Measurements from ENCODE around the gene LMBR1L. TPM values are rescaled to one million over a fixed set of nuclear protein-coding genes. Genes with fewer than 3 reads are reported as not detected.

LMBR1L gene
- total and polyA plus RNA-seq, 4 experiments from 2014 or later: 35.9 to 226 (median 134) TPM

DNA sequence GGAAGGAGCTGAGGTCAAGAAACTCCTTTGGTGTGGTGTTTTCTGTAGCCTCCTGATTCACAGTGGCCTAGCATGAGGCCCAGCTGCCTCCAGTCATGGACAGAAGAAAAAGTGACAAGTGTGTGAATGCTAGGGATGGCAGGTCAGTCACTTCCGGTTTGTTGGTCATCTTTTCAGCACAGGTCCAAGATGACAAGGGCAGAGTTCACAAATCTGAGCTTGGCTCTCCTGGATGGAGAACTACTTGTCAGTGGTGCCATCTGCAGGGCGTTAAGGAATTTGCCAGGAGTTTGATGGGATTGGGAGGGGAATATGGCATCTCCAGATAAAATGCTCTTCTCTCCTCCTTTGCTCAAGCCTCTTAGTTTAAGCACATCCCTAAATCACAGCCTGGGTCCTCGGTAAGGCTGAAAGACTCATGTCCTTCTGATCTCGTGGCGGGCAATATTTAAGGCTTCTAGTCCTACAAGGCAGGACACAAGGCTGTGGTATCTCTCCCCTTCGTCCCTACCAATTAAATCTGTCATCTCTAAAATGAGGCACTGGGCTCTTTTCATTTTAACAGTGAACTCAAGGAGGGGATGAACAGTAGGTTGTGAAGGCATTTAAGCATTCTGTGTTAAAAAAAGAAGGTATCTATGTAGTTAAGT is 10.5 kb upstream of the LMBR1L start:
- no peak for DNase-seq
- H3K27me3 Mint-ChIP-seq: no peaks in the 10 kb centered on the region
- no peaks in the 10 kb centered on the region for H3K36me3 Mint-ChIP-seq
- Histone ChIP-seq H3K36me3 (ENCODE audit: insufficient read depth, low read length) (no peaks in the 10 kb centered on the region), H3K4me1 (ENCODE audit: insufficient read depth, low read length) (no peaks in the 10 kb centered on the region), H3K27ac (ENCODE audit: low read depth, low read length) (no peak overlapping the region), H3K4me3 (ENCODE audit: low read length in 2 of 2) (no peak overlapping the region), H3K27me3 (ENCODE audit: insufficient read depth, low read length) (no peaks in the 10 kb centered on the region), H3K9me3 (ENCODE audit: control insufficient read depth in 1 of 2, low read length in 2 of 2) (no peaks in the 10 kb centered on the region)
- ChIA-PET POLR2A (ENCODE audit: partially characterized antibody) (interaction anchor here (0.9 to 2.6 kb wide), 2 partner anchors 9 to 12 kb away, joined by 4 to 15 read pairs; partner anchors contain the start of gene TUBA1B), CTCF (ENCODE audit: partially characterized antibody) (interaction anchor here (0.8 to 2.0 kb wide), 4 partner anchors 9 to 56 kb away, joined by 4 to 8 read pairs (median 6); partner anchors contain the start of gene LMBR1L)
- H3K4me1 Mint-ChIP-seq: peaks cover 0 to 1% (median 0%) of the 10 kb centered on the region in 4 donors
- H3K9me3 Mint-ChIP-seq: peaks cover 0 to 2% (median 0%) of the 10 kb centered on the region in 8 donors
- no peak overlapping the region for H3K27ac Mint-ChIP-seq
- intact Hi-C loops (cut with micrococcal nuclease): no loop called here
- no peak overlapping the region for H3K4me3 Mint-ChIP-seq

DNA sequence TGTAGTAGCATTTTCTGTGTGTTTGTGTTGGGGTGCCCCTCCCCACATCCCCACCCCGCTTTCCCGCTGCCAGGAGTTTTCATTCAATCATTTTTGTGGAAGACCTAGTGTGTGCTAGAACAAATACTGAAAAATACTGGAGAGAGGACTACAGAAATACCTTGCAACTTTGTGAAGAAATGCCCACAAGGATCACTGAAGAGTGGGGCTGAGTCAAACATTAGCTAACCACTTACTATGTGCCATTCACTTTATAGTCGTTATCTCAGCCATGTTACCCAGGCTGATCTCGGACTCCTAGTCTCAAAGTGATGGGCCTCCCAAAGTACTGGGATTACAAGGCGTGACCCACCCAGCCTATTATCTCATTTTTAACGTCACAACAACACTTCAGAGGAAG is 559 bp upstream of the LMBR1L start:
- peak overlapping the region; percentile 14 to 92 for H3K4me3 ChIP-seq (ENCODE audit: low read length in 2 of 2)
- no peaks in the 10 kb centered on the region for H3K27me3 ChIP-seq (ENCODE audit: insufficient read depth, low read length)
- H3K9me3 Mint-ChIP-seq: no peaks in the 10 kb centered on the region
- POLR2A ChIA-PET (ENCODE audit: partially characterized antibody): interaction anchor here (0.7 to 8.3 kb wide), 14 partner anchors 11 to 259 kb away, joined by 3 to 189 read pairs (median 14); partner anchors contain the start of genes DDX23, DHH, KMT2D and RHEBL1
- no peaks in the 10 kb centered on the region for H3K27me3 Mint-ChIP-seq
- peaks cover 23 to 44% (median 35%) of the 10 kb centered on the region in 4 donors for H3K4me1 Mint-ChIP-seq
- peak overlapping the region; percentile 88 for H3K27ac ChIP-seq (ENCODE audit: low read depth, low read length)
- intact Hi-C loops (cut with micrococcal nuclease): no loop called here
- no peak for DNase-seq
- peaks cover 6% of the 10 kb centered on the region for H3K36me3 ChIP-seq (ENCODE audit: insufficient read depth, low read length)
- CTCF ChIA-PET (ENCODE audit: partially characterized antibody): interaction anchor here (0.9 to 9.2 kb wide), 10 partner anchors 9 to 78 kb away, joined by 3 to 85 read pairs (median 6); partner anchors contain the start of genes DHH, TUBA1A and TUBA1B
- no peaks in the 10 kb centered on the region for H3K9me3 ChIP-seq (ENCODE audit: control insufficient read depth in 1 of 2, low read length in 2 of 2)
- peaks cover 22% of the 10 kb centered on the region for H3K4me1 ChIP-seq (ENCODE audit: insufficient read depth, low read length)
- H3K4me3 Mint-ChIP-seq: peak overlapping the region; percentile 91 to 99 (median 98)
- H3K27ac Mint-ChIP-seq: peak overlapping the region; percentile 94 to 99 (median 98)
- H3K36me3 Mint-ChIP-seq: peaks cover 6 to 22% of the 10 kb centered on the region in 2 donors

DNA sequence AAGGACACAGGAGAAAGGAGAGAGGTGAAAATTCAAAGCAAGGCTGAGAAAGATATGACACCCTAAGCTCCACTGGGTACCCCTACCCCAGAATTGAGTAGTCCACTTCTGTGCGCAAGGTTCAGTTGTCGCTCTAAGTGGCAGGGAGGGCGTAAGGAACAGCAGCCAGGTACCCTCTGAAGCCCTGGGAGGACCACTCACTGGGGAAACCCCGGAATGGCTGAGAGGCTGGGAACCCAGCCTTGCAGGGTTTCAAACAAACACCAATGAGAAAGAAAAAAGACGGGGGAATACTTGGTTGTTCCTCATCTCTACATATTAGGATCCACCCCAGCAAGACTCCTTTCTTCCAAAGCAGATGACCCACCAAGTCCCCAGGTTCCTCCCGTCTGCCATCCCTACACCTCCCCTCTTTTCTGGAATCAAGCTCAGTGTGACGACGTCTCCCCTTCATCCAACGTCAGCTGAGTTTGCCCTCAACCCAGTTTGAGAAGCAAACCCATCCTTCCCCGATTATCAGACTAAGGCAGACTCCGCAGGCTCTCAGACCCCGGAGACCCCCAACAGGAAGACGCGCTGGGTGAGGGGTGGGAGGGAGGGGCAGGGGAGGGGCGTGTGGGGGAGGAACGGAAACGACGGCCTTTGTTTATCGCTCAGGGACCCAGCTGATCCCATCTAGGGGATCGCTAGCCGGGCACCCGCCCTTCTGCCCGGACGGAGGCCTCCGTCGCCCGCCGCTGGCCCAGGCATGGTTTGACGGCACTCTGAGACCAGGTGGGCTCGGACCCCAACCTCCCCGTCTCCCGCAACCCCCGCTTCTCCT is 795 bp downstream of the LMBR1L start:
- ChIA-PET CTCF (ENCODE audit: partially characterized antibody) (interaction anchor here (0.6 to 9.2 kb wide), 10 partner anchors 10 to 535 kb away, joined by 3 to 85 read pairs (median 7); partner anchors contain the start of genes DHH, TUBA1A and TUBA1B), POLR2A (ENCODE audit: partially characterized antibody) (interaction anchor here (0.6 to 8.3 kb wide), 23 partner anchors 9 to 258 kb away, joined by 3 to 189 read pairs (median 6); partner anchors contain the start of genes DDX23, DHH, RHEBL1 and TUBA1A)
- peaks cover 22% of the 10 kb centered on the region for H3K4me1 ChIP-seq (ENCODE audit: insufficient read depth, low read length)
- H3K4me3 ChIP-seq (ENCODE audit: low read length in 2 of 2): peak overlapping the region; percentile 73 to 92
- Mint-ChIP-seq H3K4me1 (peaks cover 25 to 48% (median 35%) of the 10 kb centered on the region in 4 donors), H3K4me3 (peak overlapping the region; percentile 91 to 99 (median 98)), H3K27ac (peak overlapping the region; percentile 94 to 99 (median 98)), H3K27me3 (no peaks in the 10 kb centered on the region), H3K9me3 (no peaks in the 10 kb centered on the region), H3K36me3 (peaks cover 9 to 34% of the 10 kb centered on the region in 2 donors)
- peaks cover 19% of the 10 kb centered on the region for H3K36me3 ChIP-seq (ENCODE audit: insufficient read depth, low read length)
- intact Hi-C loops (cut with micrococcal nuclease): loop anchor here (1.0 kb wide), 6 partner anchors 12 to 155 kb away; partner anchors contain the start of gene TUBA1C
- H3K27ac ChIP-seq (ENCODE audit: low read depth, low read length): peak overlapping the region; percentile 88
- peak in 1 of 5 donors; percentile 24 for DNase-seq
- no peaks in the 10 kb centered on the region for H3K9me3 ChIP-seq (ENCODE audit: control insufficient read depth in 1 of 2, low read length in 2 of 2)
- no peaks in the 10 kb centered on the region for H3K27me3 ChIP-seq (ENCODE audit: insufficient read depth, low read length)

DNA sequence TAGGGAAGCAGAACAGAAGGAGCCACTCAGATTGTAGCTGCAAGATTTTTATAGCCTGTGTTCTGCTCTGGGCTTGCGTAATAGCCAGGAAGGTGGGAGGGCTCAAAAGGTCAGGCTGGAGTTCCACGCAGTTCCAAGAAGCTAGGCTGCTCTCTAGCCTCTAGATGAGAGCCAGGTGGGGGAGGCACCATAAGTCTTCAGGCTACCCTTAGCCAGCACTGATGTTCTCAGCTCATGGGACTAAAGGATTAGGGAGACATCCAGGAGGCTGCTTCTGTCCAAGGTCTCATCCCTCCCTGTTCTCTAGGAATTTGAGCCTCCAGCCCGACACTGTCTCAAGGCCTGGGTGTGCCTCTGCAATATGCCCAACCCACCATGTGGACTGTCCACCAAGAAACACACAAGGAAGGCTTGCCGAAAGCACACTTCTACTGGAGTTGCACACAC is 1.7 kb downstream of the LMBR1L start:
- Mint-ChIP-seq H3K27ac (peak overlapping the region; percentile 87 to 99 (median 96)), H3K9me3 (no peaks in the 10 kb centered on the region), H3K4me1 (peaks cover 27 to 48% (median 36%) of the 10 kb centered on the region in 4 donors), H3K27me3 (no peaks in the 10 kb centered on the region), H3K36me3 (peaks cover 16 to 39% of the 10 kb centered on the region in 2 donors), H3K4me3 (peak overlapping the region; percentile 91 to 99 (median 98))
- Histone ChIP-seq H3K9me3 (ENCODE audit: control insufficient read depth in 1 of 2, low read length in 2 of 2) (no peaks in the 10 kb centered on the region), H3K27ac (ENCODE audit: low read depth, low read length) (peak overlapping the region; percentile 88), H3K27me3 (ENCODE audit: insufficient read depth, low read length) (no peaks in the 10 kb centered on the region), H3K4me1 (ENCODE audit: insufficient read depth, low read length) (peaks cover 22% of the 10 kb centered on the region), H3K36me3 (ENCODE audit: insufficient read depth, low read length) (peaks cover 27% of the 10 kb centered on the region), H3K4me3 (ENCODE audit: low read length in 2 of 2) (peak overlapping the region in 1 of 2 donors; percentile 92)
- no peak for DNase-seq
- ChIA-PET POLR2A (ENCODE audit: partially characterized antibody) (interaction anchor here (0.7 to 8.3 kb wide), 11 partner anchors 11 to 80 kb away, joined by 3 to 189 read pairs (median 7); partner anchors contain the start of genes RHEBL1, TUBA1A and TUBA1B), CTCF (ENCODE audit: partially characterized antibody) (interaction anchor here (0.6 to 9.2 kb wide), 7 partner anchors 10 to 536 kb away, joined by 3 to 85 read pairs (median 8); partner anchors contain the start of genes TUBA1A and TUBA1B)
- intact Hi-C loops (cut with micrococcal nuclease): no loop called here

DNA sequence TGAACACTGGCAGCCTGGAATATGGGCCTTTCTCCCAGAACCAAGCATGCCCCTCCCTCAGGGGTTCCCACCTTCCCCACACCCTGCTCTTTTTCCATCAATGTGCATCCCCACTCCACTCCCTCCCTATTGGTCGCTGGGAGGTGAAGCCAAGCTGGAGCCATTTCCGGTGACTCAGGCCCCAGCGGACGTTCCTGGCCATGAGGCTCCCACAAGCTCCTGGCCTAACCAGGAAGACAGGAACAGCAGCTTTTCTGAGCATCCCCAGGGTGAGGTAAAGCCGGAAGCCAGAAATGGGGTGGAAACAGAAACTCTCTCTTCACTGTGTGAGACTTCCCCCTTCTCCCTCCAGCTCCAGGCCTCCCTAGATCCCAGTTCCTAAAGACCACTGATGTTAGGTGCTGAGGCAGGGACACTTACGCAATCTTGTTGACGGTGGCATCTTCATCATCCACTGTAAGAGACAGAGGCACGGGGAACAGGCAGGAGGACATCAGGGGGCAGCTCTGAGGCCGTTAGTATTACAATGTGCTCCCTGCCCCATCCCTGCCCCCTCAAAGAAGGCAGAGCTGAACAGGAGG is 5.1 kb downstream of the LMBR1L start:
- Mint-ChIP-seq H3K9me3 (no peaks in the 10 kb centered on the region), H3K27me3 (no peaks in the 10 kb centered on the region), H3K36me3 (peaks cover 43 to 70% of the 10 kb centered on the region in 2 donors), H3K4me1 (peaks cover 20 to 40% (median 31%) of the 10 kb centered on the region in 4 donors), H3K4me3 (peak overlapping the region in 1 of 8 donors; percentile 25), H3K27ac (no peak overlapping the region)
- peaks cover 15% of the 10 kb centered on the region for H3K4me1 ChIP-seq (ENCODE audit: insufficient read depth, low read length)
- DNase-seq: no peak
- no peaks in the 10 kb centered on the region for H3K9me3 ChIP-seq (ENCODE audit: control insufficient read depth in 1 of 2, low read length in 2 of 2)
- H3K27me3 ChIP-seq (ENCODE audit: insufficient read depth, low read length): no peaks in the 10 kb centered on the region
- H3K4me3 ChIP-seq (ENCODE audit: low read length in 2 of 2): no peak overlapping the region
- ChIA-PET CTCF (ENCODE audit: partially characterized antibody) (interaction anchor here (1.0 to 9.2 kb wide), 10 partner anchors 7 to 129 kb away, joined by 3 to 85 read pairs (median 4); partner anchors contain the start of genes DHH, RHEBL1 and TUBA1B), POLR2A (ENCODE audit: partially characterized antibody) (interaction anchor here (0.6 to 8.3 kb wide), 5 partner anchors 8 to 26 kb away, joined by 3 to 189 read pairs (median 5); partner anchors contain the start of gene TUBA1B)
- H3K27ac ChIP-seq (ENCODE audit: low read depth, low read length): no peak overlapping the region
- intact Hi-C loops (cut with micrococcal nuclease): no loop called here
- H3K36me3 ChIP-seq (ENCODE audit: insufficient read depth, low read length): peaks cover 58% of the 10 kb centered on the region

DNA sequence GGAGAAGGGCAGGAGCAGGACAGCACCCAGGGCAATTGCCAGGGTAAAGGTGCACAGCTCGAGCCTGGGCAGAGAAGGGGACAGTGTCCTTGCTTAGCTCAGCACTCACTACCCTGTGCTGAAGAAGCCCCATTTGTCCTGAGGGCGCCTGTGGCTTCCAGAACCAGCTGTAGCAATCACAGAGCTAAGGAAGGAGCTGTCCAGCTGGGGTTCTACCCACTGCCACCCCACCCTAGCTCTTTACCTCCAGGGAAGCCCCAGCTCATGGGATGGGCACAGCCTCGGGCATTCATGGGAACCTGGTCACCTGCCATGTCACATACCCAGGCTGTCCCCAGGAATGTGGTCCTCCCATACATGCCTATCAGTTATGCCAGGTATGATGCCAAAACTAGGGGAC is 5.8 kb downstream of the LMBR1L start:
- Mint-ChIP-seq H3K27me3 (no peaks in the 10 kb centered on the region), H3K36me3 (peaks cover 49 to 72% of the 10 kb centered on the region in 2 donors), H3K27ac (peak overlapping the region in 1 of 7 donors; percentile 57), H3K4me3 (no peak overlapping the region), H3K9me3 (no peaks in the 10 kb centered on the region), H3K4me1 (peaks cover 18 to 33% (median 28%) of the 10 kb centered on the region in 4 donors)
- Histone ChIP-seq H3K27ac (ENCODE audit: low read depth, low read length) (no peak overlapping the region), H3K9me3 (ENCODE audit: control insufficient read depth in 1 of 2, low read length in 2 of 2) (no peaks in the 10 kb centered on the region), H3K4me3 (ENCODE audit: low read length in 2 of 2) (no peak overlapping the region), H3K36me3 (ENCODE audit: insufficient read depth, low read length) (peaks cover 65% of the 10 kb centered on the region), H3K4me1 (ENCODE audit: insufficient read depth, low read length) (peaks cover 14% of the 10 kb centered on the region), H3K27me3 (ENCODE audit: insufficient read depth, low read length) (no peaks in the 10 kb centered on the region)
- DNase-seq: no peak
- intact Hi-C loops (cut with micrococcal nuclease): no loop called here
- ChIA-PET CTCF (ENCODE audit: partially characterized antibody) (interaction anchor here (0.9 to 8.7 kb wide), 9 partner anchors 10 to 130 kb away, joined by 3 to 70 read pairs (median 5); partner anchors contain the start of genes DHH and TUBA1B), POLR2A (ENCODE audit: partially characterized antibody) (interaction anchor here (1.0 to 8.3 kb wide), 3 partner anchors 16 to 26 kb away, joined by 3 to 189 read pairs (median 3); partner anchors contain the start of gene TUBA1B)
